HK-2 (cell line): Measurements from ENCODE around the gene CACNA2D1.
"Not testable (repeated sequence)": the region's sequence is repeated elsewhere in the genome, so short reads cannot be mapped to it uniquely, and the experiment has no call there.

Experiments
- DNase-seq: peaks from one replicate; pipeline ENCODE4 v3.0.0-alpha.2; 2018; ENCODE audit not compliant: unreplicated experiment

Gene CACNA2D1

GRCh38 chr7:82393076-82393839 is 50.3 kb downstream of the CACNA2D1 start:
- DNase-seq: no peak

GRCh38 chr7:82390936-82391335 is 52.6 kb downstream of the CACNA2D1 start:
- no peak for DNase-seq

GRCh38 chr7:82389876-82390275 is 53.7 kb downstream of the CACNA2D1 start:
- DNase-seq: no peak

- DNase-seq: no peak
Observed at GRCh38 chr7:82388138-82388537, 55.4 kb downstream of the CACNA2D1 start.

GRCh38 chr7:82386571-82386970 is 57.0 kb downstream of the CACNA2D1 start:
- not testable (repeated sequence) for DNase-seq

- no peak for DNase-seq
Observed at GRCh38 chr7:82384779-82385178, 58.8 kb downstream of the CACNA2D1 start.

- no peak for DNase-seq
Observed at GRCh38 chr7:82384051-82384464, 59.5 kb downstream of the CACNA2D1 start.

- no peak for DNase-seq
Observed at GRCh38 chr7:82382276-82382675, 61.3 kb downstream of the CACNA2D1 start.

GRCh38 chr7:82376739-82377138 is 66.8 kb downstream of the CACNA2D1 start:
- DNase-seq: no peak

GRCh38 chr7:82375713-82376112 is 67.9 kb downstream of the CACNA2D1 start:
- no peak for DNase-seq

- DNase-seq: no peak
Observed at GRCh38 chr7:82375129-82375528, 68.4 kb downstream of the CACNA2D1 start.

GRCh38 chr7:82373926-82374635 is 69.5 kb downstream of the CACNA2D1 start:
- DNase-seq: no peak

- DNase-seq: no peak
Observed at GRCh38 chr7:82364671-82365070, 78.9 kb downstream of the CACNA2D1 start.

GRCh38 chr7:82364048-82364447 is 79.5 kb downstream of the CACNA2D1 start:
- no peak for DNase-seq

- no peak for DNase-seq
Observed at GRCh38 chr7:82362129-82362706, 81.4 kb downstream of the CACNA2D1 start.

GRCh38 chr7:82360591-82361368 is 82.8 kb downstream of the CACNA2D1 start:
- no peak for DNase-seq

GRCh38 chr7:82359426-82359825 is 84.2 kb downstream of the CACNA2D1 start:
- DNase-seq: no peak

GRCh38 chr7:82358923-82359322 is 84.7 kb downstream of the CACNA2D1 start:
- no peak for DNase-seq

GRCh38 chr7:82358009-82358578 is 85.5 kb downstream of the CACNA2D1 start:
- DNase-seq: no peak

GRCh38 chr7:82348251-82348650 is 95.3 kb downstream of the CACNA2D1 start:
- DNase-seq: no peak

- DNase-seq: no peak
Observed at GRCh38 chr7:82347808-82348207, 95.8 kb downstream of the CACNA2D1 start.

- DNase-seq: no peak
Observed at GRCh38 chr7:82345886-82346285, 97.7 kb downstream of the CACNA2D1 start.
